ENCODE measurements around the gene PDCD2L.

DNA sequence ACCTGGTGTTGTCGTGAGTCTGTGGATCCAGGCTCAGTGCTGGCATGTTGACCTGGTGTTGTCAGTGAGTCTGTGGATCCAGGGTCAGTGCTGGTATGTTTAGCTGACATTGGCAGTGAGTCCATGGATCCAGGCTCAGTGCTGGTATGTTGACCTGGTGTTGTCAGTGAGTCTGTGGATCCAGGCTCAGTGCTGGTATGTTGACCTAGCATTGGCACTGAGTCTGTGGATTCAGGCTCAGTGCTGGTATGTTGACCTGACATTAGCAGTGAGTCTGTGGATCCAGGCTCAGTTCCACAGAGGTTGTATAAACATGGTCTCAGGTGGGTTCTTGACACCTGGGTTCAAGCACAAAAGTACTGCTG is 16.8 kb upstream of the PDCD2L start:
- TF ChIP-seq TAF1 (IDR thresholded peaks at IDR 0.05; ENCODE audit: borderline replicate concordance, low read depth, low read length) (no peak), EP300 (IDR thresholded peaks at IDR 0.05; ENCODE audit: borderline replicate concordance in 1 of 2, low read depth in 1 of 2, low read length in 1 of 2) (no peak), SMC3 (IDR thresholded peaks at IDR 0.05; ENCODE audit: low read depth, low read length) (no peak)
- TF ChIP-seq, protein P1, sequence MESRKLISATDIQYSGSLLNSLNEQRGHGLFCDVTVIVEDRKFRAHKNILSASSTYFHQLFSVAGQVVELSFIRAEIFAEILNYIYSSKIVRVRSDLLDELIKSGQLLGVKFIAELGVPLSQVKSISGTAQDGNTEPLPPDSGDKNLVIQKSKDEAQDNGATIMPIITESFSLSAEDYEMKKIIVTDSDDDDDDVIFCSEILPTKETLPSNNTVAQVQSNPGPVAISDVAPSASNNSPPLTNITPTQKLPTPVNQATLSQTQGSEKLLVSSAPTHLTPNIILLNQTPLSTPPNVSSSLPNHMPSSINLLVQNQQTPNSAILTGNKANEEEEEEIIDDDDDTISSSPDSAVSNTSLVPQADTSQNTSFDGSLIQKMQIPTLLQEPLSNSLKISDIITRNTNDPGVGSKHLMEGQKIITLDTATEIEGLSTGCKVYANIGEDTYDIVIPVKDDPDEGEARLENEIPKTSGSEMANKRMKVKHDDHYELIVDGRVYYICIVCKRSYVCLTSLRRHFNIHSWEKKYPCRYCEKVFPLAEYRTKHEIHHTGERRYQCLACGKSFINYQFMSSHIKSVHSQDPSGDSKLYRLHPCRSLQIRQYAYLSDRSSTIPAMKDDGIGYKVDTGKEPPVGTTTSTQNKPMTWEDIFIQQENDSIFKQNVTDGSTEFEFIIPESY (IDR thresholded peaks at IDR 0.05; ENCODE audit: borderline replicate concordance, low read depth): no peak
- TF ChIP-seq, protein P2, sequence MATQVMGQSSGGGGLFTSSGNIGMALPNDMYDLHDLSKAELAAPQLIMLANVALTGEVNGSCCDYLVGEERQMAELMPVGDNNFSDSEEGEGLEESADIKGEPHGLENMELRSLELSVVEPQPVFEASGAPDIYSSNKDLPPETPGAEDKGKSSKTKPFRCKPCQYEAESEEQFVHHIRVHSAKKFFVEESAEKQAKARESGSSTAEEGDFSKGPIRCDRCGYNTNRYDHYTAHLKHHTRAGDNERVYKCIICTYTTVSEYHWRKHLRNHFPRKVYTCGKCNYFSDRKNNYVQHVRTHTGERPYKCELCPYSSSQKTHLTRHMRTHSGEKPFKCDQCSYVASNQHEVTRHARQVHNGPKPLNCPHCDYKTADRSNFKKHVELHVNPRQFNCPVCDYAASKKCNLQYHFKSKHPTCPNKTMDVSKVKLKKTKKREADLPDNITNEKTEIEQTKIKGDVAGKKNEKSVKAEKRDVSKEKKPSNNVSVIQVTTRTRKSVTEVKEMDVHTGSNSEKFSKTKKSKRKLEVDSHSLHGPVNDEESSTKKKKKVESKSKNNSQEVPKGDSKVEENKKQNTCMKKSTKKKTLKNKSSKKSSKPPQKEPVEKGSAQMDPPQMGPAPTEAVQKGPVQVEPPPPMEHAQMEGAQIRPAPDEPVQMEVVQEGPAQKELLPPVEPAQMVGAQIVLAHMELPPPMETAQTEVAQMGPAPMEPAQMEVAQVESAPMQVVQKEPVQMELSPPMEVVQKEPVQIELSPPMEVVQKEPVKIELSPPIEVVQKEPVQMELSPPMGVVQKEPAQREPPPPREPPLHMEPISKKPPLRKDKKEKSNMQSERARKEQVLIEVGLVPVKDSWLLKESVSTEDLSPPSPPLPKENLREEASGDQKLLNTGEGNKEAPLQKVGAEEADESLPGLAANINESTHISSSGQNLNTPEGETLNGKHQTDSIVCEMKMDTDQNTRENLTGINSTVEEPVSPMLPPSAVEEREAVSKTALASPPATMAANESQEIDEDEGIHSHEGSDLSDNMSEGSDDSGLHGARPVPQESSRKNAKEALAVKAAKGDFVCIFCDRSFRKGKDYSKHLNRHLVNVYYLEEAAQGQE (IDR thresholded peaks at IDR 0.05; ENCODE audit: low read depth, low read length): no peak
- TF ChIP-seq, protein P3, sequence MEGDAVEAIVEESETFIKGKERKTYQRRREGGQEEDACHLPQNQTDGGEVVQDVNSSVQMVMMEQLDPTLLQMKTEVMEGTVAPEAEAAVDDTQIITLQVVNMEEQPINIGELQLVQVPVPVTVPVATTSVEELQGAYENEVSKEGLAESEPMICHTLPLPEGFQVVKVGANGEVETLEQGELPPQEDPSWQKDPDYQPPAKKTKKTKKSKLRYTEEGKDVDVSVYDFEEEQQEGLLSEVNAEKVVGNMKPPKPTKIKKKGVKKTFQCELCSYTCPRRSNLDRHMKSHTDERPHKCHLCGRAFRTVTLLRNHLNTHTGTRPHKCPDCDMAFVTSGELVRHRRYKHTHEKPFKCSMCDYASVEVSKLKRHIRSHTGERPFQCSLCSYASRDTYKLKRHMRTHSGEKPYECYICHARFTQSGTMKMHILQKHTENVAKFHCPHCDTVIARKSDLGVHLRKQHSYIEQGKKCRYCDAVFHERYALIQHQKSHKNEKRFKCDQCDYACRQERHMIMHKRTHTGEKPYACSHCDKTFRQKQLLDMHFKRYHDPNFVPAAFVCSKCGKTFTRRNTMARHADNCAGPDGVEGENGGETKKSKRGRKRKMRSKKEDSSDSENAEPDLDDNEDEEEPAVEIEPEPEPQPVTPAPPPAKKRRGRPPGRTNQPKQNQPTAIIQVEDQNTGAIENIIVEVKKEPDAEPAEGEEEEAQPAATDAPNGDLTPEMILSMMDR (IDR thresholded peaks at IDR 0.05): no peak

Data from SK-N-SH (cell line).